Measurements from ENCODE around the gene RTP5. TPM values are rescaled to one million over a fixed set of nuclear protein-coding genes. Genes with fewer than 3 reads are reported as not detected.
A peak's percentile ranks its signal among the peaks of the same experiment; 100 is the strongest.

Gene RTP5
- total RNA-seq, 2 experiments from 2014 or later: 0.30 to 0.36 TPM

DNA sequence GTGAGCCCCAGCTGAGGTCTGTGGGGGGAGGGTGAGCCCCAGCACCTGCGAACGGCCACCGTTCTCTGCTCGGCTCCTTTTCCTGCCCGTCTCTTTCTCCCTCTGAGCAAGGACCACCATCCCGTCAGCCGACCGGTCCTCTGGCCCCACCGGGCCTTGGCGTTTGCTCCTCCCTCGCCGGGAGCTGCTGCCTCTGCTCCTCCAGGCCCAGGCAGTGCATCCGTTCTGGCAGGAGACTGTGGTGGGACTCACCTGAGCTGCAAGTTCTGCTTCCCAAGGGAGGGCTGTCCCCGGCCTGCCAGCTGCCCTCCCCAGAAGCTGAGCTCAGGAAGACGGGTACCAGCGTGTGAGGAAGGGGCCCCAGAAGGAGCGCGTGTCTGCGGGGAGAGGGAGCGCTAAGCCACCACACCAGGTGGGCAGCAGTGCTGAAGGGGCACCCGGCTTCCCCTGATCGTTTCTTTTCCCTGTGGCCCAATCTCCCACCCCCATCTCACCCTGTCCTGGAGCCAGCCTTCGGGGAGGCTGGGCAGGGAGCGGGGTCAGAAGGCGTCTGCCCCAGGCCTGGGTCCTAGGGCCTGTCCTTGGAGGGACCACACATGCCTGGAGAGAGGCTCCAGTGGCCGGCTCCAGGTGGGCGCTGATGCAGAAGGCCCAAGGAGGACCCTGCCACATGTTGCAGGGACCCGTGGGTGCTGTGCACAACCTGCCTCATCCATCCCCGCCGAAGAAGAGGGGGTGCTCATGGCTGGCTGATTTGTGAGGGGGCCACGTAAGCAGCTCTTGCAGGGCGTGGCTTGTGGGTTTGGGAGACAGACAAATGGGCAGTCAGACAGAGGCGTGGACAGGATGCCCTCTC lies 2.5 kb upstream of the RTP5 start:
- H3K4me1 Mint-ChIP-seq (ENCODE audit: low read depth): peaks cover 62% of the 10 kb centered on the region
- no peaks in the 10 kb centered on the region for H3K9me3 ChIP-seq (ENCODE audit: control insufficient read depth in 1 of 2, insufficient read depth in 1 of 2, low read length in 2 of 2)
- H3K27me3 Mint-ChIP-seq: peaks cover 30% of the 10 kb centered on the region
- no peak overlapping the region for H3K27ac Mint-ChIP-seq
- no peaks in the 10 kb centered on the region for H3K36me3 ChIP-seq (ENCODE audit: insufficient read depth, low read length)
- no peak for ATAC-seq (ENCODE audit: poor library complexity)
- no peak overlapping the region for H3K4me3 Mint-ChIP-seq
- no peaks in the 10 kb centered on the region for H3K36me3 Mint-ChIP-seq (ENCODE audit: low read depth)
- POLR2A ChIA-PET: interaction anchor here (0.9 to 2.2 kb wide), 2 partner anchors 7 to 133 kb away, joined by 3 to 9 read pairs; partner anchors contain the start of gene D2HGDH
- no peak overlapping the region for H3K4me3 ChIP-seq (ENCODE audit: low read length)
- intact Hi-C loops (cut with DNase I, micrococcal nuclease): loop anchor here in 1 of 2 experiments (5.0 to 10.0 kb wide), 2 partner anchors 35 to 52 kb away; no protein-coding TSS in a partner anchor
- no peak for DNase-seq
- TF ChIP-seq, protein P1, sequence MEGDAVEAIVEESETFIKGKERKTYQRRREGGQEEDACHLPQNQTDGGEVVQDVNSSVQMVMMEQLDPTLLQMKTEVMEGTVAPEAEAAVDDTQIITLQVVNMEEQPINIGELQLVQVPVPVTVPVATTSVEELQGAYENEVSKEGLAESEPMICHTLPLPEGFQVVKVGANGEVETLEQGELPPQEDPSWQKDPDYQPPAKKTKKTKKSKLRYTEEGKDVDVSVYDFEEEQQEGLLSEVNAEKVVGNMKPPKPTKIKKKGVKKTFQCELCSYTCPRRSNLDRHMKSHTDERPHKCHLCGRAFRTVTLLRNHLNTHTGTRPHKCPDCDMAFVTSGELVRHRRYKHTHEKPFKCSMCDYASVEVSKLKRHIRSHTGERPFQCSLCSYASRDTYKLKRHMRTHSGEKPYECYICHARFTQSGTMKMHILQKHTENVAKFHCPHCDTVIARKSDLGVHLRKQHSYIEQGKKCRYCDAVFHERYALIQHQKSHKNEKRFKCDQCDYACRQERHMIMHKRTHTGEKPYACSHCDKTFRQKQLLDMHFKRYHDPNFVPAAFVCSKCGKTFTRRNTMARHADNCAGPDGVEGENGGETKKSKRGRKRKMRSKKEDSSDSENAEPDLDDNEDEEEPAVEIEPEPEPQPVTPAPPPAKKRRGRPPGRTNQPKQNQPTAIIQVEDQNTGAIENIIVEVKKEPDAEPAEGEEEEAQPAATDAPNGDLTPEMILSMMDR (IDR thresholded peaks at IDR 0.05): no peak
- H3K27ac ChIP-seq (ENCODE audit: low read depth in 1 of 2, low read length in 2 of 2): no peak overlapping the region
- CTCF ChIA-PET: interaction anchor here (1.0 kb wide), 1 partner anchor 7 kb away, joined by 3 read pairs; no protein-coding TSS in a partner anchor
- H3K9me3 Mint-ChIP-seq: no peaks in the 10 kb centered on the region
- H3K27me3 ChIP-seq (ENCODE audit: control insufficient read depth in 1 of 2, insufficient read depth in 2 of 2, low read length in 2 of 2): peaks cover 0 to 6% of the 10 kb centered on the region in 2 experiments
- H3K4me1 ChIP-seq (ENCODE audit: insufficient read depth, low read length): peaks cover 97% of the 10 kb centered on the region

DNA sequence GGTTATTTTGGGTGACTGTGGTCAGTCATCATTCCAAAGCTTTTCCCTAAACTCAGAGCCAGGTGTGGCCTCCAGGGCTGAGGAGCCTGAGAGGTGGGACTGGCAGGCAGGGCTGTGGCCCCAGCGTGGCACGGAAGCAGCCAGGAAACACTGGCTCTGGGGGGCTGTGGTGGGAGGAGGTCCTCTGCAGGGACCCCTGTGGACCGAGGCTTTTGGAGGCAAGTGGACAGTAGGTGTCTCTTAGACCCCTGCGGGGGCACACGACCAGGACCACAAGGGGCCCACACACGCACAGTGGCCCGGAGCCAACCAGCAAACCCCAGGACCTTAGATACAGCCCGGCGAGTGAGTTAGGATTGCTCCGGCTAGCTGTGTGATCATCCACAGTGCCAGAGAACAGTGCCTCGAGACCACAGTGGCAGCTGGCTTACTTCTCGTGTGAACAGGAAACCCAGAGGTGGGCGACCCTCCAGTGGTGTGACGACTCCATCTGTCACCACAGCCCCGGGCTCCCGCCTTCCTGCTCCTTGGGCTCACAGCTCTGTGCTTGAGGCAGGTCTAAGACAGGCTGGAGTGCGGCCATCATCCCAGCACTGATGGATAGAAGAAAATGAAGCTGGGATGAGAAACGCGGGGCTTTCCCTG lies 1.6 kb upstream of the RTP5 start:
- peak overlapping the region; percentile 7 for H3K4me3 Mint-ChIP-seq
- no peaks in the 10 kb centered on the region for H3K9me3 ChIP-seq (ENCODE audit: control insufficient read depth in 1 of 2, insufficient read depth in 1 of 2, low read length in 2 of 2)
- TF ChIP-seq, protein P1 (IDR thresholded peaks at IDR 0.05): no peak
- H3K36me3 Mint-ChIP-seq (ENCODE audit: low read depth): no peaks in the 10 kb centered on the region
- POLR2A ChIA-PET: interaction anchor here (1.0 to 2.2 kb wide), 6 partner anchors 8 to 552 kb away, joined by 4 to 9 read pairs (median 6); partner anchors contain the start of genes D2HGDH, HDLBP, ING5 and SEPTIN2
- intact Hi-C loops (cut with DNase I, micrococcal nuclease): loop anchor here in 1 of 2 experiments (5.0 to 10.0 kb wide), 2 partner anchors 36 to 53 kb away; no protein-coding TSS in a partner anchor
- H3K4me1 Mint-ChIP-seq (ENCODE audit: low read depth): peaks cover 59% of the 10 kb centered on the region
- peaks cover 0 to 6% of the 10 kb centered on the region in 2 experiments for H3K27me3 ChIP-seq (ENCODE audit: control insufficient read depth in 1 of 2, insufficient read depth in 2 of 2, low read length in 2 of 2)
- peaks cover 23% of the 10 kb centered on the region for H3K27me3 Mint-ChIP-seq
- peak overlapping the region in 1 of 2 donors; percentile 40 for H3K27ac ChIP-seq (ENCODE audit: low read depth in 1 of 2, low read length in 2 of 2)
- H3K27ac Mint-ChIP-seq: peak overlapping the region; percentile 2
- ATAC-seq (ENCODE audit: poor library complexity) (peak; percentile 75), DNase-seq (peak in 6 of 14 experiments; percentile 43 to 83 (median 58))
- H3K36me3 ChIP-seq (ENCODE audit: insufficient read depth, low read length): no peaks in the 10 kb centered on the region
- H3K9me3 Mint-ChIP-seq: no peaks in the 10 kb centered on the region
- peak overlapping the region; percentile 4 for H3K4me3 ChIP-seq (ENCODE audit: low read length)
- H3K4me1 ChIP-seq (ENCODE audit: insufficient read depth, low read length): peaks cover 93% of the 10 kb centered on the region
- CTCF ChIA-PET: interaction anchor here (1.0 to 1.9 kb wide), 5 partner anchors 8 to 24 kb away, joined by 3 to 9 read pairs (median 4); partner anchors contain the start of gene PDCD1

DNA sequence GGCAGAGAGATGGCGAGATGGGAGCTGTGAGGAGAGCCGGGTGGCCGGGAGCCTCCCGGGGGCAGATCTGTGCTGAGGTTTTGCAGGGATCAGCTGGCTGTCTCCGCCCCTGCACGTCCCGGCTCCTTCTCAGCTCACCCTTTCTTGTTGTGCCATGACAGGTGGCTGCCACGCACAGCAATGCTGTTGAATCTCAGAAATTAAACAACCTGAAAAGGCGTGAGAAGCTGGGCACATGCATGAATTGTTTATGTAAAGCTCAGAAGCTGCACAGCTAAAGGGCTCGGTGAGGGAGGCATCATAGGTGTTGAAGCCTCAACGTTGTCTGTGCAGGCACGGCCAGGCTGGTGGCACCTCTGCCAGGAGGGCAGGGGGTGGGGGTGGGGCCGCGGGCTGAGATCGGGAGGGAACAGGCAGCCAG lies 858 bp upstream of the RTP5 start:
- peaks cover 19% of the 10 kb centered on the region for H3K27me3 Mint-ChIP-seq
- ChIA-PET POLR2A (interaction anchor here (0.6 to 2.2 kb wide), 7 partner anchors 9 to 553 kb away, joined by 3 to 9 read pairs (median 6); partner anchors contain the start of genes D2HGDH, HDLBP, ING5 and SEPTIN2), CTCF (interaction anchor here (1.1 to 1.9 kb wide), 5 partner anchors 9 to 65 kb away, joined by 3 to 9 read pairs (median 4); partner anchors contain the start of gene PDCD1)
- H3K9me3 ChIP-seq (ENCODE audit: control insufficient read depth in 1 of 2, insufficient read depth in 1 of 2, low read length in 2 of 2): no peaks in the 10 kb centered on the region
- peaks cover 52% of the 10 kb centered on the region for H3K4me1 Mint-ChIP-seq (ENCODE audit: low read depth)
- DNase-seq (peak in 4 of 14 experiments; percentile 32 to 60 (median 54)), ATAC-seq (ENCODE audit: poor library complexity) (peak; percentile 37)
- H3K4me3 ChIP-seq (ENCODE audit: low read length): peak overlapping the region; percentile 4
- H3K27ac Mint-ChIP-seq: peak overlapping the region; percentile 2
- no peaks in the 10 kb centered on the region for H3K36me3 ChIP-seq (ENCODE audit: insufficient read depth, low read length)
- intact Hi-C loops (cut with DNase I, micrococcal nuclease): loop anchor here in 1 of 2 experiments (5.0 to 10.0 kb wide), 2 partner anchors 36 to 54 kb away; no protein-coding TSS in a partner anchor
- H3K4me3 Mint-ChIP-seq: peak overlapping the region; percentile 7
- peaks cover 85% of the 10 kb centered on the region for H3K4me1 ChIP-seq (ENCODE audit: insufficient read depth, low read length)
- no peaks in the 10 kb centered on the region for H3K9me3 Mint-ChIP-seq
- H3K27ac ChIP-seq (ENCODE audit: low read depth in 1 of 2, low read length in 2 of 2): peak overlapping the region in 1 of 2 donors; percentile 12
- H3K36me3 Mint-ChIP-seq (ENCODE audit: low read depth): no peaks in the 10 kb centered on the region
- TF ChIP-seq, protein P1 (IDR thresholded peaks at IDR 0.05): no peak
- no peaks in the 10 kb centered on the region for H3K27me3 ChIP-seq (ENCODE audit: control insufficient read depth in 1 of 2, insufficient read depth in 2 of 2, low read length in 2 of 2)
